NCI-H460 (cell line): Measurements from ENCODE around the gene S100A4. TPM values are rescaled to one million over a fixed set of nuclear protein-coding genes. Genes with fewer than 3 reads are reported as not detected.
A peak's percentile ranks its signal among the peaks of the same experiment; 100 is the strongest.
"Not testable (repeated sequence)": the region's sequence is repeated elsewhere in the genome, so short reads cannot be mapped to it uniquely, and the experiment has no call there.

Experiments
- DNase-seq: peaks from one replicate; pipeline ENCODE4 v3.0.0-alpha.2; 2016; ENCODE audit warnings: low read depth; ENCODE audit errors: extremely low read depth
- total RNA-seq: library from RNA; depleted of rRNA; stranded (reverse); fragments of >200 nt; shearing (Covaris generic); gene quantifications from 2 replicates; pipeline ENCODE4 v1.2.3, GENCODE V29; 2014

S100A4 gene
- total RNA-seq, 1 experiment from 2014 or later, result 201 TPM

- DNase-seq, result peak; percentile 54
Measured at GRCh38 chr1:153535242-153536011, 10.2 kb downstream of the S100A4 start, which contains the start of gene S100A6. Gene S100A6 (minus strand): TSS chr1:153535991. CDS start chr1:153535339, 652 bp downstream.

DNA sequence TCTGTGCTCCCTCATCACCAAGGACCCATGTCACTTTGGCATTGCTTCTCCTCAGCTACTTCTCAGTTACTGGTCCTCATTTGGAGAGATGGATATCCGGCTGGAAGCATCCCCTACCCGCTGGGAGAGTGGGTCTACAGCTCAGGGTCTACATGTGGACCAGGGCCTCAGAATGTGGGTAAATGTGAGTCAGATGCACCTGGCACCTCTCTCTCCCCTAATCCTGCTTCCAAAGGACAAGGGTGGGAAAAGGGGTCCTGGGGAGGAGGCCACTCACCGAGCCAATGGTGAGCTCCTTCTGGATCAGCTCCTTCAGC, 10.7 kb downstream of the S100A4 start:
- DNase-seq, result no peak

DNA sequence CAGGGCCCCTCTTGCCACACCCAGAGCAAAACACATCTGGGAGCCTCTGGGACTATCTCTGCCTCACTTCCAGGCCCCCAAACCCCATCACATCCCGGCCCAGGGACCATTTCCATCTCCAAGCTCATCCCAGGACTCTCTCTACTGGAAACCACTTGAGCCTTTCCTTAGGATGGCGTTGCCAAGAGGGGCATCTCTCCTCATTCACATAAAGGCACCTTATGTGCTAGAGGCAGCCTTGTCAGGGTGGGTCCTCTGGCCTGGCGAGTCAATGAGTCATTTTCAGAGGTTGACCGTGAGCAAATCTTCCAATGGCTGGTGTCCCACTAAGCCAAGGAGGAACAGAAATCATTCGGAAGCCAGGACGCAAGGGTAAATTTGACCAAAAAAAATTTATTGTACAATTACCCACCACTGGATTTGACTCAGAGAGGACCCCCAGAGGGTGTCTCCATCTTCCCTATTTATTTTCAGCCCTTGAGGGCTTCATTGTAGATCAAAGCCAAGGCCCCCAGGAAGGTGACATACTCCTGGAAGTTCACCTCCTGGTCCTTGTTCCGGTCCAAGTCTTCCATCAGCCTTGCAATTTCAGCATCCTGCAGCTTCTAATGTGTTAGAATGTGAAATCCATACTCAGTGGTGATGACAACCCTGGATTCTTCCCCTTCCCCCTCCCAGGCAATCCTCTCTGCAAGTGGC, 11.2 kb downstream of the S100A4 start:
- DNase-seq, result peak; percentile 29

DNA sequence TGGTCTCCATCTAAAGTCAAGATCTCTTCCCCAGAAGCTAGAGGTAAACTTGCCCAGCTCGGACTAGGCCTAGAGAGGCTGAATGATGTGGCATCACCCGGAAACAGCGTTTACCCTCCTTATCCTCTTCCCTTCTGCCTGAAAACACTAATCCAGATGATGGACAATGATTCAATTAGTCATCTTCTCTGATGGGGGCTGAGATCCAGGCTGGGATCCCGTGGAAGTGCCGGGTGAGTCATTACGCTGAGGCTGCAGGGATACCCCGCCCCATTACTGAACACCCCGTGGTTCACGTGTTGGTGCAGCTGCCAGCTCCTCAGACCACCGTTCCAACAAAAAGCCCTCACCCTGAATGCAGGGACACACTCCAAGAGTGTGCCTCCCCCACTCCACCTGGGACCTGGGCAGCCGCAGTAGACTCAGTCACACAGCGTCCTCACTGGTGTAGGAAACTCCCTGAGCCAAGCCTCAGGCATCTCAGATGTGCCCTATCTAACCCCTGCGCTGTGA, 11.9 kb downstream of the S100A4 start:
- DNase-seq, result peak; percentile 87

- peak; percentile 92 for DNase-seq
Measured at GRCh38 chr1:153532769-153533599, 12.6 kb downstream of the S100A4 start.

DNA sequence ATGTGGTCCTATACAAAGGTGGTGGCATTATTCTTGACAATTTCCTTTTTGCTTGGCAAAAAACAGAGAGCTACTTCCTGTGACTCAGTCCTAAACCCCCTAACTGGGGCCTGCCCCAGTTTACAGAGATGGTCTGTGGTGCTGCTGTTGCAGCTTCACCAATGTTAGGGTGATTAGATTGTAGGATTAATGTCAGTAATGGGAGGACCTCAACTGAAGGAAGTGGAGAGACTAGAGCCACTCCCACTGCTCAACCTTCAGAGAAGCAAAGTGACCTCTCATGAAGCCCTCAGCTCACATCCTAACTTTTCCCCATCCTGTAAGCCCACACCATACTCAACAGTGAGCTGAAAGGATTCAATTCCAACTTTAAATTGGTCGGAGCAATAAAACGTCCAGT, 13.4 kb downstream of the S100A4 start:
- no peak for DNase-seq

GRCh38 chr1:153531638-153532037, 14.0 kb downstream of the S100A4 start:
- DNase-seq, result no peak

DNA sequence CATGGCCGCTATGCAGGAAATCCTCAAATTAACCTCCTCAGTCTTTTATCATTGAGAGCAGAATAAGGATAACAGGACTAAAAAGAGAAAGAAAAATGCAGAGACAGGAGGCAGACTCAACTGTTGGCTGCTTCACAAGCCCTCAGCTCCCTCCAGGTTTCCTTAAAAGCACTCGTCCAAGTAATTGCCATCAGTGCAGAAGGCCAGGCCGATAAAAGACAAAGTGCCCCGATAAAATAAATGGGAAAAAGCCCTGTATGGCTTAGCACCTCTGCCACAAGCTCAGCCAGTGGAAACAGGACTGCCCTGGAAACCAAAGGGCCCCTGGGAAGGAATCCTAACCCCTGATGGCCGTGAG, 17.9 kb downstream of the S100A4 start:
- DNase-seq, result no peak

GRCh38 chr1:153527023-153527682, 18.5 kb downstream of the S100A4 start:
- no peak for DNase-seq

GRCh38 chr1:153526132-153526543, 19.5 kb downstream of the S100A4 start:
- no peak for DNase-seq

DNA sequence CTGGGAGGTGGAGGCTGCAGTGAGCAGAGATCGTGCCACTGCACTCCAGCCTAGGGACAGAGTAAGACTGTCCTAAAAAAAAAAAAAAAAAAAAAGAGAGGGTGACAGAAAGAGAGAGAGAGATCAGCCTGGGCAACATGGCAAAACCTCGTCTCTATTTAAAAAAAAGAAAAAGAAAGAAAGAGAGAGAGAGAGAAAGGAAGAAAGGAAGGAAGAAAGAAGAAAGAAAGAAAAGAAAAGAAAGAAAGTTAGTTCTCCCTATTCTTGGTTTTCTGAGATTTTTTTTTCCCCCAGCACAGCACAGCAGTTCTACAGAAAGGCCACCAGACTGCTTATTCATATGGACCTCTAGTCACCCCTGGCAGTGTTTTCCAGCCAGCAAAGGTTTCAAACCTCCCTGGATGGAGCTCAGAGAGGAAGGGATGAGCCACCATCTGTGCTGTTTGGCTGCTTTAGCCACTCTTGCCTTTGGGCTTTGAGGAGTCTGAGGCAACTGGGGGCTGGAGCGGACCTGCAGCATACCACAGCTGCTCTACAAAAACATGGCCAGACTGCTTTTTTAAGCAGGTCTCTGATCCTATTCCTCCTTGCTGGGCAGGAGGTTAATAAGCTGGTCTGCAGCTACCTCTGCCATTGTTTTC, 20.4 kb downstream of the S100A4 start:
- no peak for DNase-seq

DNA sequence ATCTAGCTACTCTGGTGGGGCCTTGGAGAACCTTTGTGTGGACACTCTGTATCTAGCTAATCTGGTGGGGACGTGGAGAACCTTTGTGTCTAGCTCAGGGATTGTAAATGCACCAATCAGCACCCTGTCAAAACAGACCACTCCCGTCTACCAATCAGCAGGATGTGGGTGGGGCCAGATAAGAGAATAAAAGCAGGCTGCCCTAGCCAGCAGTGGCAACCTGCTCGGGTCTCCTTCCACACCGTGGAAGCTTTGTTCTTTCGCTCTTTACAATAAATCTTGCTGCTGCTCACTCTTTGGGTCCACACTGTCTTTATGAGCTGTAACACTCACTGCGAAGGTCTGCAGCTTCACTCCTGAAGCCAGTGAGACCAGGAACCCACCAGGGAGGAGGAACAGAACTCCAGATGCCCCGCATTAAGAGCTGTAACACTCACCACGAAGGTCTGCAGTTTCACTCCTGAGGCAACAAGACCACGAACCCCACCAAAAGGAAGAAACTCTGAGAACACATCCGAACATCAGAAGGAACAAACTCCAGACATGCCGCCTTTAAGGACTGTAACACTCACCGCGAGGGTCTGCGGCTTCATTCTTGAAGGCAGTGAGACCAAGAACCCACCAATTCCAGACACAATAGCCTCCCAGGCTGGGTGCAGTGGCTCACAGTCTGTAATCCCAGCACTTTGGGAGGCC, 23.1 kb downstream of the S100A4 start:
- DNase-seq, result not testable (repeated sequence)

- not testable (repeated sequence) for DNase-seq
Measured at GRCh38 chr1:153521808-153522207, 23.8 kb downstream of the S100A4 start.

DNA sequence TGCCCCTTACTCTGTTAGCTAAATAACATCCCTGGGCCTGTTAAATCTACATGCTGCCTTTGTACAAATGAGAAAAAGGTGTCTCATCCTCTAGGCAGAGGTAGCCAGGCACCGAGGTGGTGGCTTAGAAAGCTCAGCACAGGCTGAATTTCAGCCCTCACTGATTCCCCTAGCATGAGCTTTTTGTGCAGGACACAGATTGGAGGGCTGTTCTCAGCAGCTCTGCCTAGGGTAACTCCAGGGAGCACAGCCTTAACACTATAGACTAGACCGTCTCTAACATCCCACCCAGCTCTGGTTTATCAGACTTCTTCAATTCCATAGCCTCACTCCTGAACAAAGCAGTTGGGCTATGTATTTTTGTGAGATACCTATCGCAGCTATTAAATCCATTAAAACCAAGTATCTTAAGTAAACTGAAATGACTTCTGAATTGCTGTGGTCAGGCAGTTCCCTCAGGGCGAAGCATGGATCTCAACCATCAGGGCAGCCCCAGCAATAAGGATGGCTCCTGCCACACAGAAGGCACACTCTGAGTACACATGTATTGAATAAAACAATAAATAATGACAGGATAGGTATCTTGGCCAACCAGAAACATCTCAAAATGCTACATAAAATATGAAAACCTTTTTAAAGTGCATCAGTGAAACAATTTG, 24.7 kb downstream of the S100A4 start:
- no peak for DNase-seq

- not testable (repeated sequence) for DNase-seq
Measured at GRCh38 chr1:153520137-153520691, 25.4 kb downstream of the S100A4 start.

DNA sequence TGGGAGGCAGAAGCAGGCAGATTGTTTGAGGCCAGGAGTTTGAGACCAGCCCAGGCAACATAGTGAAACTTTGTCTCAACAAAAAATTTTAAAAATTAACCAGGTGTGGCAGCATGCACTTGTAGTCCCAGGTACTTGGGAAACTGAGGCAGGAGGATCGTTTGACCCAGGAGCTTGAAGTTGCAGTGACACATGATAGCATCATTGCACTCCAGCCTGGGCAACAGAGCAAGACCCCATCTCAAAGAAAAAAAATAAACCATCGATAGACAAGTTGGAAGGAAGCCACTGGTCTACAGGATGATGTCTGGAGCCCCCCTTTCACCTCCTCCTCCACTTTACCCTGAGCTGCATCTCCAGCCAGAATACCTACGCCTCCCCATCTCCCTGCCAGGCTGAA, 26.4 kb downstream of the S100A4 start:
- no peak for DNase-seq

DNA sequence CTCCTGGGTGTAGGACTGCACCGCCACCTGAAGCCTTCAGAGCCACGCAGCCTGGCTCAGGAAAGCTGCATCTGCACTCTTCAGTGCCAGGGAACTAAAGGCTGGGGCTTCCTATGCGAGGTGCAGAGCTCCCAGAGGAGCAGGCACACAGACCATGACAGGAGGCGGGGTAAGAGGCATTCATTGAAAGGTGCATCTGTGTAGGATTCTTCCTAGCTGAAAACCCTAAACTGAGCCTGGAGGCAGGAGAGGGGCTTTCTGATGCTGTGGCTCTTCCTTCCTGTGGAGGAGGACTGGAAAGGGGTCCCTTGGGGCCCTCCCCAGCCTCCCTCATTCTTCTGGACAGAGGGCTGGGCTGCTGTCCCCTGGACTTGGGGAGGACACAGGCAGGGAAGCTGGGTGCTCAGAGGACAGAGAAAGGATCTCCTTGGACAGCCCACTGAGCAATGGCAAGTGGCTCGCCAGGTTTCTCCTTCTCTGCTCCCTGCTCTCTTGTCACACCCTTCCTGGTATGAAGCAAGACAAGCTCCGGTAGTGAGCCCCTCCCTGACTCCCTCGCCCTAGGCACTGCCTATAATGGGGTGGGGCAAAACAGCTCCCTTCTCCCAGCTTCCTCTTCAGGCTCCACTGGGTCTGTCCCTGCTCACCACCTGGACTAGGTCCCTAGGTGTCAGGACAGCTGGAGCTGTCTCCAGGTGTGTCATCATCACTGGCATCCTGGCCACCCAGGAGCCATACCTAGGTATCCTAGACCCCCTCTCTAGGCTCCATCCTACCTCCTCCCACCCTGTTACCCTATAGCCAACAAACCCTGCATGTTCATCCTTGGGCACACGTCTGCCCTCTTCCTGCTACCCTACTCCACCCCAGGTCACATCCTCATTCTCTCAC, 29.9 kb downstream of the S100A4 start:
- peak; percentile 73 for DNase-seq

DNA sequence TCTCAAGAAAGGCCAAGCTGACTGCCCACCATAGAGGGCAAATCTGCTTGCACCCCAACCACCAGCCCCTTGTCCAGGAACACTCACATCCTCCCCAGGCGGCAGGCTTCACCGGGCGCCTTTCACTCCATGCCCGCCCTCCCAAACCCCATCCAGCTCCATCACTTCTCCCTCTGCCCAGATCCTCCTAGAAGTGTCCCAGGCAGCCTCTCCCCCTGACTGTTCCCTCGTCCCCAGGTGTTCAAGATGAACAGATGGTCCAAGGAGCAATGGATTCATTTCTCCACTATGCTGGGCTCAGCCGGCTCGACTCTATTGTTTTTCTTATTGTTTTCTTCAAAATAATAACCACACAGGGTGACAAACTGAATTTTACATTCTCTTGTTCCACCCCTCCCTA, 31.9 kb downstream of the S100A4 start:
- DNase-seq, result no peak
